Myocyte (in vitro differentiated cells): ENCODE results near the gene SAP130. TPM values are rescaled to one million over a fixed set of nuclear protein-coding genes. Genes with fewer than 3 reads are reported as not detected.

Source experiments
- DNase-seq: peaks from one replicate; pipeline ENCODE4 v3.0.0-alpha.2; 2012; ENCODE audit warnings: low read depth
- total RNA-seq: library from RNA; depleted of rRNA; stranded (reverse); fragments of >200 nt; gene quantifications from 2 replicates; pipeline ENCODE4 v1.2.3, GENCODE V29; 2014

The SAP130 gene
- total RNA-seq, 1 donor from 2014 or later = 8.2 TPM

GRCh38 chr2:127897531-127898211 lies 130.2 kb downstream of the SAP130 start:
- DNase-seq = no peak

- DNase-seq = no peak
These were observed 134.4 kb downstream of the SAP130 start for GRCh38 chr2:127893494-127893893.

- DNase-seq = no peak
These were observed 134.8 kb downstream of the SAP130 start for GRCh38 chr2:127893033-127893432.

DNA sequence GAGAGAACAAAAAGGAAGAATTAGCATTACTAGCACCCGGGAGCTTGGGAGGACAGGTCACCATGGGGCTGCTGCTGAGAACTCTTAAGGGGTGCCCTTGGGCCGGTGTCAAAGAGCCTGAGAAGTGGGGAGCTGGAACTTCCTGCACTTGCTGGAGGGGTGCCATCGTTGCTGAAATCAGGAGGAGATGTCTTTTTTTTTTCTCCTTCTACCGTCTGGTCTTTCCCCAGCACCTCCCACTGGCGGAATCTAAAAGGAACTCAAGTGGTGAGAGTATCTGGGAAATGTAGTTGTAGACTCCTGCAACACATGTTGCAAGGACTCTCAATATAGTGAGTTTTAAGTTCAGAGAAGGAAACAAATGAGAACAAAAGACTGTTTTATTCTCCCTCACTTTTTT lies 136.0 kb downstream of the SAP130 start:
- no peak for DNase-seq

Other genes with a start within 250 kb of the SAP130 start
- 22.9 and 28.8 TPM in 2 replicates for gene WDR33, start 216.9 kb downstream of the SAP130 start, total RNA-seq
- 21.7 and 25.8 TPM in 2 replicates for gene POLR2D, start 169.9 kb downstream of the SAP130 start, total RNA-seq
- gene AMMECR1L, start 142.1 kb downstream of the SAP130 start, total RNA-seq = 10.2 and 10.3 TPM in 2 replicates
- 60.1 and 82.5 TPM in 2 replicates for gene UGGT1, start 63.1 kb upstream of the SAP130 start, total RNA-seq